Mammary epithelial cell (primary cell): ENCODE results near the gene DGKD.

Source experiments
- CTCF ChIP-seq, 2 donors: IDR thresholded peaks in 1 of 2; conservative IDR thresholded peaks in 1 of 2; 2 replicates each; pipeline ENCODE4 v1.5.1; 2011 to 2012; ENCODE audit warnings: inconsistent platforms in 2 of 2, low read length in 2 of 2, mild to moderate bottlenecking in 2 of 2, control low read depth in 1 of 2, low read depth in 1 of 2; ENCODE audit not compliant: insufficient read depth in 1 of 2; ENCODE audit errors: extremely low read depth in 1 of 2
- EZH2 ChIP-seq: IDR thresholded peaks from 2 replicates; pipeline ENCODE4 v1.6.1; 2012; ENCODE audit warnings: low read length, inconsistent platforms, borderline replicate concordance

DNA sequence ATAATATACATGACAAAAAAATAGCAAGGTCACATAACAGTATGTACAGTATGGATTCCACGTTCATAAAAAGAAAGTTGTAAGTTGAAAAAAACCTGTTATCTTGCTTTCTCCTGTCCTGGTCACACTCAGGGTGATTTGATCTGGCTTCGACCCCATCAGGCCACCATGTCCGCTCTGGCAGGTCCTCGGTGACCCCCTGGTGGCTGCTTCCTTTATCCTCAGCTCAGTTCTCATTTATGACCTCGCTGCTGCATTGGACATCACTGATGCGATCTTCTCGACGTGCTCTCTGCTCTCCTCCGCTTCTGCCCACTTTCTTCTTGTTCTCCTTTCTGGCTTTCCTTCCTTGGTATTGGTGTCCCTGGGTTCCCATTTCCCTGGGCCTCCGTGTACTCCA is 29.7 kb downstream of the DGKD start:
- TF ChIP-seq CTCF (conservative IDR thresholded peaks at IDR 0.05 in 1 of 2, IDR thresholded peaks at IDR 0.05 in 1 of 2; ENCODE audit: extremely low read depth in 1 of 2, insufficient read depth in 1 of 2, low read depth in 1 of 2, low read length in 2 of 2) (no peak), EZH2 (no peak)
